HL-60 (cell line): Measurements from ENCODE around the gene GPX4.

Source experiments
- GABPA ChIP-seq: IDR thresholded peaks from 2 replicates; pipeline ENCODE4 v1.6.1; 2012; ENCODE audit warnings: low read depth
- POLR2AphosphoS5 ChIP-seq: IDR thresholded peaks from 2 replicates; pipeline ENCODE4 v1.6.1; 2012; ENCODE audit warnings: low read depth
- SPI1 ChIP-seq: IDR thresholded peaks from 2 replicates; pipeline ENCODE4 v1.6.1; 2012; ENCODE audit warnings: low read depth, mild to moderate bottlenecking, borderline replicate concordance
- TF ChIP-seq, protein P1 (sequence below): IDR thresholded peaks from one replicate; pipeline ENCODE4 v1.5.1; 2011; ENCODE audit warnings: low read length, control low read depth, inconsistent platforms; ENCODE audit not compliant: insufficient read depth
- TF ChIP-seq, protein P2 (sequence below): IDR thresholded peaks from 2 replicates; pipeline ENCODE4 v1.6.1; 2012; ENCODE audit warnings: low read depth; ENCODE audit not compliant: insufficient replicate concordance

DNA sequence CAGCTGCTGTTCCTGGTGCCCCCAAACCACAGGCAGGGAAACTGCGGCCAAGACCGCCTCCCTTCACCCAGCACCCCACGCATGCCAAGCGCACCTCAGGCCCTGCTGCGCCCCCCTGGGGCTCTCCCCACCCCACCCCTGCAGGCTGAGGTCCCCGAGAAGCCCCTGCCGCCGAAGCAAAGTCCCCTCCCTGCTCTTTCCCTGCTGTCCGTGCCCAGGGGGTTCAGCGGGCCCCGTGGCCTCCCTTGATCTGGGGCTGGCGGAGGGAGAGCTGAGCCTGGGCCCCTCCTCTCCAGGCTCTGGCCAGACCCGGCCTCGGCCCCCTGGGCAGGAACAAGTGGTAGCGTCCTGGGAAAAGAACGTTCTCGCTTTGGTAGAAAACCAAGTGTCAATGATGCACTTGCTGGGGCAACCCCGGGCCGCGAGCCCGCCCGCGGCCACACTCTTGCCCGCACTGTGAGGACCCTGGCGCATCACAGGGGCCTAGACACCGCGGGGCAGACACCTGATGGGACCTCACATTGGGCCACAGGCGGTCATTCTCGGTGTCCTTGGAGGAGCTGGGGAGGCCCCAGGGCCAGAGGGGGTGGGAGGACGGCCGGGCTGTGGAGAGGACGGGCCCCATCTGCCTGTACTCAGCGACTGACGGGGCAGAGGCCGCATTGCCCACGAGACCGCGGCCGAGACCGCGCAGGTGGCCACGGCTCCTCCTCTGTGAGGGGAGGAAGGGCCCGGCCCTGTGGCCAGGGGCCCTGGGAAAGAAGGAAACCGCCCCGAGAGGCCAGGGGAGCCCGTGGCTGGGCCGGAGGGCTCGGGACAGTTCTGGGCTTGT is 29.0 kb downstream of the GPX4 start:
- TF ChIP-seq, protein P1, sequence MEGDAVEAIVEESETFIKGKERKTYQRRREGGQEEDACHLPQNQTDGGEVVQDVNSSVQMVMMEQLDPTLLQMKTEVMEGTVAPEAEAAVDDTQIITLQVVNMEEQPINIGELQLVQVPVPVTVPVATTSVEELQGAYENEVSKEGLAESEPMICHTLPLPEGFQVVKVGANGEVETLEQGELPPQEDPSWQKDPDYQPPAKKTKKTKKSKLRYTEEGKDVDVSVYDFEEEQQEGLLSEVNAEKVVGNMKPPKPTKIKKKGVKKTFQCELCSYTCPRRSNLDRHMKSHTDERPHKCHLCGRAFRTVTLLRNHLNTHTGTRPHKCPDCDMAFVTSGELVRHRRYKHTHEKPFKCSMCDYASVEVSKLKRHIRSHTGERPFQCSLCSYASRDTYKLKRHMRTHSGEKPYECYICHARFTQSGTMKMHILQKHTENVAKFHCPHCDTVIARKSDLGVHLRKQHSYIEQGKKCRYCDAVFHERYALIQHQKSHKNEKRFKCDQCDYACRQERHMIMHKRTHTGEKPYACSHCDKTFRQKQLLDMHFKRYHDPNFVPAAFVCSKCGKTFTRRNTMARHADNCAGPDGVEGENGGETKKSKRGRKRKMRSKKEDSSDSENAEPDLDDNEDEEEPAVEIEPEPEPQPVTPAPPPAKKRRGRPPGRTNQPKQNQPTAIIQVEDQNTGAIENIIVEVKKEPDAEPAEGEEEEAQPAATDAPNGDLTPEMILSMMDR = no peak
- TF ChIP-seq SPI1 (no peak), POLR2AphosphoS5 (no peak), GABPA (no peak)
- TF ChIP-seq, protein P2, sequence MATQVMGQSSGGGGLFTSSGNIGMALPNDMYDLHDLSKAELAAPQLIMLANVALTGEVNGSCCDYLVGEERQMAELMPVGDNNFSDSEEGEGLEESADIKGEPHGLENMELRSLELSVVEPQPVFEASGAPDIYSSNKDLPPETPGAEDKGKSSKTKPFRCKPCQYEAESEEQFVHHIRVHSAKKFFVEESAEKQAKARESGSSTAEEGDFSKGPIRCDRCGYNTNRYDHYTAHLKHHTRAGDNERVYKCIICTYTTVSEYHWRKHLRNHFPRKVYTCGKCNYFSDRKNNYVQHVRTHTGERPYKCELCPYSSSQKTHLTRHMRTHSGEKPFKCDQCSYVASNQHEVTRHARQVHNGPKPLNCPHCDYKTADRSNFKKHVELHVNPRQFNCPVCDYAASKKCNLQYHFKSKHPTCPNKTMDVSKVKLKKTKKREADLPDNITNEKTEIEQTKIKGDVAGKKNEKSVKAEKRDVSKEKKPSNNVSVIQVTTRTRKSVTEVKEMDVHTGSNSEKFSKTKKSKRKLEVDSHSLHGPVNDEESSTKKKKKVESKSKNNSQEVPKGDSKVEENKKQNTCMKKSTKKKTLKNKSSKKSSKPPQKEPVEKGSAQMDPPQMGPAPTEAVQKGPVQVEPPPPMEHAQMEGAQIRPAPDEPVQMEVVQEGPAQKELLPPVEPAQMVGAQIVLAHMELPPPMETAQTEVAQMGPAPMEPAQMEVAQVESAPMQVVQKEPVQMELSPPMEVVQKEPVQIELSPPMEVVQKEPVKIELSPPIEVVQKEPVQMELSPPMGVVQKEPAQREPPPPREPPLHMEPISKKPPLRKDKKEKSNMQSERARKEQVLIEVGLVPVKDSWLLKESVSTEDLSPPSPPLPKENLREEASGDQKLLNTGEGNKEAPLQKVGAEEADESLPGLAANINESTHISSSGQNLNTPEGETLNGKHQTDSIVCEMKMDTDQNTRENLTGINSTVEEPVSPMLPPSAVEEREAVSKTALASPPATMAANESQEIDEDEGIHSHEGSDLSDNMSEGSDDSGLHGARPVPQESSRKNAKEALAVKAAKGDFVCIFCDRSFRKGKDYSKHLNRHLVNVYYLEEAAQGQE = no peak
